ENCODE results near the gene IRF2.

The IRF2 gene

GRCh38 chr4:184506527-184507121 lies 32.3 kb upstream of the IRF2 start:
- DNase-seq (ENCODE audit: low spot score): no peak
- H3K27ac ChIP-seq: no peak overlapping the region

GRCh38 chr4:184504385-184504784 lies 30.0 kb upstream of the IRF2 start:
- DNase-seq (ENCODE audit: low spot score): no peak
- no peak for TF ChIP-seq CTCF (IDR thresholded peaks at IDR 0.05)
- Histone ChIP-seq H3K27ac (no peak overlapping the region), H3K4me3 (no peak overlapping the region)

More at GRCh38 chr4:184506527-184507121, 32.3 kb upstream of the IRF2 start:
- no peak overlapping the region for H3K4me3 ChIP-seq
- no peak for TF ChIP-seq CTCF (IDR thresholded peaks at IDR 0.05)

- no peak overlapping the region for H3K4me3 ChIP-seq
- no peak for DNase-seq (ENCODE audit: low spot score)
- no peak overlapping the region for H3K27ac ChIP-seq
- no peak for TF ChIP-seq CTCF (IDR thresholded peaks at IDR 0.05)
Measured at GRCh38 chr4:184503869-184504300, 29.5 kb upstream of the IRF2 start.

GRCh38 chr4:184500748-184501589 lies 26.6 kb upstream of the IRF2 start:
- H3K4me3 ChIP-seq: no peak overlapping the region
- no peak for TF ChIP-seq CTCF (IDR thresholded peaks at IDR 0.05)
- DNase-seq (ENCODE audit: low spot score): no peak
- no peak overlapping the region for H3K27ac ChIP-seq

GRCh38 chr4:184499996-184500395 lies 25.6 kb upstream of the IRF2 start:
- Histone ChIP-seq H3K27ac (no peak overlapping the region), H3K4me3 (no peak overlapping the region)
- no peak for TF ChIP-seq CTCF (IDR thresholded peaks at IDR 0.05)
- no peak for DNase-seq (ENCODE audit: low spot score)

- H3K27ac ChIP-seq: no peak overlapping the region
- TF ChIP-seq CTCF (IDR thresholded peaks at IDR 0.05): no peak
- no peak overlapping the region for H3K4me3 ChIP-seq
- no peak for DNase-seq (ENCODE audit: low spot score)
Measured at GRCh38 chr4:184498598-184498997, 24.2 kb upstream of the IRF2 start.

- H3K4me3 ChIP-seq: no peak overlapping the region
- no peak for DNase-seq (ENCODE audit: low spot score)
- TF ChIP-seq CTCF (IDR thresholded peaks at IDR 0.05): no peak
- H3K27ac ChIP-seq: no peak overlapping the region
Measured at GRCh38 chr4:184489771-184490170, 15.4 kb upstream of the IRF2 start.

All from coronary artery (tissue), 2 donors.